Osteoblast (primary cell): ENCODE data around the gene NFYA. TPM values are rescaled to one million over a fixed set of nuclear protein-coding genes. Genes with fewer than 3 reads are reported as not detected.
"Not testable (repeated sequence)": the region's sequence is repeated elsewhere in the genome, so short reads cannot be mapped to it uniquely, and the experiment has no call there.

Experiments used
- DNase-seq: peaks from one replicate; pipeline ENCODE4 v3.0.0; 2011; ENCODE audit warnings: low spot score, mixed read lengths; ENCODE audit not compliant: insufficient read length; ENCODE audit errors: missing footprints
- H2AFZ ChIP-seq: 2 replicates; pipeline ENCODE4 v1.6.0; 2011; ENCODE audit warnings: mild to moderate bottlenecking, low read length
- H3K27ac ChIP-seq: 2 replicates; pipeline ENCODE4 v1.5.1; 2011; ENCODE audit warnings: mild to moderate bottlenecking, low read depth, low read length, moderate library complexity
- H3K27me3 ChIP-seq: 2 replicates; pipeline ENCODE4 v1.6.0; 2012; ENCODE audit warnings: mild to moderate bottlenecking, control low read depth, inconsistent platforms, low read length, moderate library complexity; ENCODE audit not compliant: insufficient read depth
- H3K36me3 ChIP-seq: 2 replicates; pipeline ENCODE4 v1.5.1; 2011; ENCODE audit warnings: mild to moderate bottlenecking, low read length, control low read depth, moderate library complexity; ENCODE audit not compliant: insufficient read depth
- H3K4me1 ChIP-seq: 2 replicates; pipeline ENCODE4 v1.5.1; 2011; ENCODE audit warnings: mild to moderate bottlenecking, low read length, control low read depth, moderate library complexity; ENCODE audit not compliant: insufficient read depth
- H3K4me2 ChIP-seq: 2 replicates; pipeline ENCODE4 v1.6.0; 2011; ENCODE audit warnings: mild to moderate bottlenecking, low read length; ENCODE audit not compliant: insufficient read depth
- H3K4me3 ChIP-seq: fragments of 200-600 bp; sonication (generic); 3 replicates; pipeline ENCODE4 v1.5.1; 2012; ENCODE audit warnings: mild to moderate bottlenecking, low read length, inconsistent platforms; ENCODE audit not compliant: insufficient read depth
- H3K79me2 ChIP-seq: 2 replicates; pipeline ENCODE4 v1.6.0; 2012; ENCODE audit warnings: mild to moderate bottlenecking, low read length, control low read depth, inconsistent platforms; ENCODE audit not compliant: insufficient read depth
- H3K9me3 ChIP-seq: 2 replicates; pipeline ENCODE4 v1.5.1; 2011; ENCODE audit warnings: low read depth, low read length, control low read depth
- H4K20me1 ChIP-seq: 2 replicates; pipeline ENCODE4 v1.6.0; 2012; ENCODE audit warnings: mild to moderate bottlenecking, low read length, control low read depth; ENCODE audit not compliant: insufficient read depth
- total RNA-seq: library from RNA; depleted of rRNA; stranded (reverse); fragments of >200 nt; gene quantifications from 2 replicates; pipeline ENCODE4 v1.2.3, GENCODE V29; 2012
- TF ChIP-seq, protein P1 (sequence below): IDR thresholded peaks from 2 replicates; pipeline ENCODE4 v1.5.1; 2011; ENCODE audit warnings: mild to moderate bottlenecking, low read depth, low read length, moderate library complexity; ENCODE audit errors: extremely low read depth

Gene NFYA
- total RNA-seq, 1 donor, result 8.0 TPM

DNA sequence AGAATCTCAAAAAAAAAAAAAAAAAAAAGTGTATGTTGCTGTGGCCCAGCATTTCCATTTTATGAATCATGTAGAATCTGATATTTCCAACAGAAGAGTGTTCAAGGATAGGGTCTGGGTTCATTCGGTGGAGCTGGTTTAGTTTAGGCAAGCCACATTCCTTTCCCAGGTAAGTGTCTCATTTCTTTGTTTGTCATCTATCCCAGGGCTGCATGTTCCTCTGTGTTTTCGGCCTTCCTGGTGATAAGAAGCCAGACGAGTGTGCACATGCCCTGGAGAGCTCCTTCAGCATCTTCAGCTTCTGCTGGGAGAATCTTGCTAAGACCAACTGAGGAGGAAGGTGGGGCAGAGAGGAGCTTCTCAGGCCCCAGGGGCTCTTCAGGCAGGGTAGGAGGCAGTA, 38.2 kb downstream of the NFYA start:
- Histone ChIP-seq H3K79me2 (no peaks in the 10 kb centered on the region), H3K36me3 (no peaks in the 10 kb centered on the region), H3K27me3 (no peaks in the 10 kb centered on the region), H2AFZ (no peak overlapping the region), H3K4me3 (no peak overlapping the region), H4K20me1 (no peaks in the 10 kb centered on the region), H3K4me1 (no peaks in the 10 kb centered on the region), H3K9me3 (no peaks in the 10 kb centered on the region), H3K27ac (no peak overlapping the region), H3K4me2 (no peak overlapping the region)
- no peak for DNase-seq
- TF ChIP-seq, protein P1, sequence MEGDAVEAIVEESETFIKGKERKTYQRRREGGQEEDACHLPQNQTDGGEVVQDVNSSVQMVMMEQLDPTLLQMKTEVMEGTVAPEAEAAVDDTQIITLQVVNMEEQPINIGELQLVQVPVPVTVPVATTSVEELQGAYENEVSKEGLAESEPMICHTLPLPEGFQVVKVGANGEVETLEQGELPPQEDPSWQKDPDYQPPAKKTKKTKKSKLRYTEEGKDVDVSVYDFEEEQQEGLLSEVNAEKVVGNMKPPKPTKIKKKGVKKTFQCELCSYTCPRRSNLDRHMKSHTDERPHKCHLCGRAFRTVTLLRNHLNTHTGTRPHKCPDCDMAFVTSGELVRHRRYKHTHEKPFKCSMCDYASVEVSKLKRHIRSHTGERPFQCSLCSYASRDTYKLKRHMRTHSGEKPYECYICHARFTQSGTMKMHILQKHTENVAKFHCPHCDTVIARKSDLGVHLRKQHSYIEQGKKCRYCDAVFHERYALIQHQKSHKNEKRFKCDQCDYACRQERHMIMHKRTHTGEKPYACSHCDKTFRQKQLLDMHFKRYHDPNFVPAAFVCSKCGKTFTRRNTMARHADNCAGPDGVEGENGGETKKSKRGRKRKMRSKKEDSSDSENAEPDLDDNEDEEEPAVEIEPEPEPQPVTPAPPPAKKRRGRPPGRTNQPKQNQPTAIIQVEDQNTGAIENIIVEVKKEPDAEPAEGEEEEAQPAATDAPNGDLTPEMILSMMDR, result no peak

DNA sequence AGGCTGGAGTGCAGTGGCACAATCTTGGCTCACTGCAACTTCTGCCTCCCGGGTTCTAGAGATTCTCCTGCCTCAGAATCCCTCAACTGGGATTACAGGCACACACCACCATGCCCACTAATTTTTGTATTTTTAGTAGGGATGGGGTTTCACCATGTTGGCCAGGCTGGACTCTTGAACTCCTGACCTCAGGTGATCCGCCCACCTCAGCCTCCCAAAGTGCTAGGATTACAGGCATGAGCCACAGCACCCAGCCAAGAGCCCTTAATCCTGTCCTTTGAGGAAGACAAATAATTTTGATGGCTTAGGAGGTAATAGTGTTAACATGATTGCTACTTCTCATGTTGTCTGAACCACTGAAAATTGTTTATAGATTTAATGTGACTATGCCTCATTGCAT, 42.3 kb downstream of the NFYA start:
- not testable (repeated sequence) for H3K4me1 ChIP-seq, H3K27ac ChIP-seq, H4K20me1 ChIP-seq, H3K9me3 ChIP-seq, H3K79me2 ChIP-seq, H3K36me3 ChIP-seq, DNase-seq, H3K4me3 ChIP-seq, H2AFZ ChIP-seq, H3K4me2 ChIP-seq, H3K27me3 ChIP-seq

DNA sequence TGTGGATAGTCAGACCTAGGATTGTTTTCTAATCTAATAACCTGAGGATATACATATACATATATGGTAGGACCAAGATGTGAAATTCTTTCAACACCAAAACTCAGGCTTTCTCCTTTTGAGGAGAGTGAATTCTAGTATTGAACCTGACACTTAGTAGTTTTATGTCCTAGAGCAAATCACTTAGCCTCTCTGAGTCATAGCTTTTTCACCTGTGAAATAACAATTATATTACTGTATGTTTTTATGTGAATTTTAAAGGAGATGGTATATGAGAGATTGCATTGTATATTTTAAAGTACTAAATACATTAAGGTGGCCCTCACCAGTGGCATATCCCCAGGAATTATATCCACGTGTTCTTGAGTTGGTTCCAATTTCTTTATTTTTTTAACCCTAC, 46.7 kb downstream of the NFYA start:
- no peaks in the 10 kb centered on the region for H4K20me1 ChIP-seq
- DNase-seq, result no peak
- H3K36me3 ChIP-seq, result no peaks in the 10 kb centered on the region
- TF ChIP-seq, protein P1, result no peak
- no peak overlapping the region for H2AFZ ChIP-seq
- no peaks in the 10 kb centered on the region for H3K9me3 ChIP-seq
- no peaks in the 10 kb centered on the region for H3K27me3 ChIP-seq
- H3K4me3 ChIP-seq, result no peak overlapping the region
- H3K4me1 ChIP-seq, result no peaks in the 10 kb centered on the region
- H3K27ac ChIP-seq, result no peak overlapping the region
- H3K4me2 ChIP-seq, result no peak overlapping the region
- no peaks in the 10 kb centered on the region for H3K79me2 ChIP-seq

DNA sequence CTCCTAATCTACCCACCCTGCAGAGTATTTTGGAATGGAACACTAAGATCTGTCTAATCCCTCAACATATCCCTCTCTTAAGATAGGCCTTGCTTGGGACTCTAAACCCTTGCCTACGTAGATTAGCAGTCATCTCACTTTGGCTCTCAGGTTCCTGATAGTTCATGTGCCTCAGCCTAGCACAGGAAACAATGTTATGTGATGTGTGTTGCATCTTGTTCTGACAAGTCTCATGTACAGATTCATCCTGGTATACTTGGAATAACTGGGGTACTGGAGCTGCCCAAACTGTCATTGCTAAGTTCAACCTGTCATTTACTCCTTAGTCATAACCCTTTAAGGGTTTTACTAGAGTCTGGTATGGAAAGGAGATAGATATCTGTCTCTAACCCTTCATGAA, 47.3 kb downstream of the NFYA start:
- Histone ChIP-seq H3K36me3 (no peaks in the 10 kb centered on the region), H2AFZ (no peak overlapping the region), H3K4me3 (no peak overlapping the region), H4K20me1 (no peaks in the 10 kb centered on the region), H3K79me2 (no peaks in the 10 kb centered on the region), H3K4me2 (no peak overlapping the region), H3K9me3 (no peaks in the 10 kb centered on the region), H3K27me3 (no peaks in the 10 kb centered on the region), H3K4me1 (no peaks in the 10 kb centered on the region), H3K27ac (no peak overlapping the region)
- DNase-seq, result no peak
- TF ChIP-seq, protein P1, result no peak

DNA sequence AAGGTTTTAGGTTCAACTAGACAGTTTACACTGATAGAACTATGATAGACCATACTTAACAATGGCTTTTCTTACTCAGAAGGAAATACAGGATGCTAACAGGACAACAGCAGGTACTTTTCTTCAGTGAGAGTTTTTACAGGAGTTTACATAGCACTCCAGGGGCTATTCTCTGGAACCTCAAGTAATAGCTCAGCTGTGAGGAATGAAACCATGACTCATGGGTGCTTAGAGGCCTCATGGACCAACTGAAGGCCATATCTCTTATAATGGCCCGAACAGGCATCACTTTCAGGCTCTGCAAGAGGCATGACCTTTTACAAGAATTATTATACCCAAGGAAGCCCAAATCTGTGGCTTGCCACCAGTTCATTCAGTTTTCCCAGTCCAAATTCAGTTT, 49.6 kb downstream of the NFYA start:
- Histone ChIP-seq H4K20me1 (no peaks in the 10 kb centered on the region), H3K27ac (no peak overlapping the region), H2AFZ (no peak overlapping the region), H3K9me3 (no peaks in the 10 kb centered on the region), H3K4me3 (no peak overlapping the region), H3K79me2 (no peaks in the 10 kb centered on the region), H3K27me3 (no peaks in the 10 kb centered on the region), H3K36me3 (no peaks in the 10 kb centered on the region), H3K4me2 (no peak overlapping the region), H3K4me1 (no peaks in the 10 kb centered on the region)
- TF ChIP-seq, protein P1, result no peak
- DNase-seq, result no peak
